ENCODE data around the gene KLK12.

GRCh38 chr19:51076631-51077213, 41.9 kb upstream of the KLK12 start:
- TF ChIP-seq, protein P1, sequence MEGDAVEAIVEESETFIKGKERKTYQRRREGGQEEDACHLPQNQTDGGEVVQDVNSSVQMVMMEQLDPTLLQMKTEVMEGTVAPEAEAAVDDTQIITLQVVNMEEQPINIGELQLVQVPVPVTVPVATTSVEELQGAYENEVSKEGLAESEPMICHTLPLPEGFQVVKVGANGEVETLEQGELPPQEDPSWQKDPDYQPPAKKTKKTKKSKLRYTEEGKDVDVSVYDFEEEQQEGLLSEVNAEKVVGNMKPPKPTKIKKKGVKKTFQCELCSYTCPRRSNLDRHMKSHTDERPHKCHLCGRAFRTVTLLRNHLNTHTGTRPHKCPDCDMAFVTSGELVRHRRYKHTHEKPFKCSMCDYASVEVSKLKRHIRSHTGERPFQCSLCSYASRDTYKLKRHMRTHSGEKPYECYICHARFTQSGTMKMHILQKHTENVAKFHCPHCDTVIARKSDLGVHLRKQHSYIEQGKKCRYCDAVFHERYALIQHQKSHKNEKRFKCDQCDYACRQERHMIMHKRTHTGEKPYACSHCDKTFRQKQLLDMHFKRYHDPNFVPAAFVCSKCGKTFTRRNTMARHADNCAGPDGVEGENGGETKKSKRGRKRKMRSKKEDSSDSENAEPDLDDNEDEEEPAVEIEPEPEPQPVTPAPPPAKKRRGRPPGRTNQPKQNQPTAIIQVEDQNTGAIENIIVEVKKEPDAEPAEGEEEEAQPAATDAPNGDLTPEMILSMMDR (IDR thresholded peaks at IDR 0.05; ENCODE audit: poor library complexity): no peak
- TF ChIP-seq EZH2 (IDR thresholded peaks at IDR 0.05; ENCODE audit: borderline replicate concordance) (no peak), EZH2phosphoT487 (IDR thresholded peaks at IDR 0.05; ENCODE audit: low read depth, severe bottlenecking, unreplicated experiment) (no peak)

Measured in hepatocyte (in vitro differentiated cells).